Neural cell (in vitro differentiated cells): ENCODE results near the gene PLCH1. TPM values are rescaled to one million over a fixed set of nuclear protein-coding genes. Genes with fewer than 3 reads are reported as not detected.

Experiments
- H2AFZ ChIP-seq: fragments of 200-600, 300-800 bp; sonication (generic), shearing (Covaris generic); 2 replicates; pipeline ENCODE4 v1.6.0; 2014; ENCODE audit warnings: low read depth, mild to moderate bottlenecking, antibody characterized with exemption, low read length, moderate library complexity
- H3F3A ChIP-seq: fragments of 200-600 bp; shearing (Covaris generic); 2 replicates; pipeline ENCODE4 v1.6.1; 2016; ENCODE audit warnings: mild to moderate bottlenecking, moderate library complexity, mixed read lengths, antibody characterized with exemption, low read length; ENCODE audit not compliant: insufficient read depth, poor library complexity, severe bottlenecking
- H3K27ac ChIP-seq: fragments of 200-600, 300-800 bp; sonication (generic), shearing (Covaris generic); 2 replicates; pipeline ENCODE4 v1.5.1; 2014; ENCODE audit warnings: mild to moderate bottlenecking, low read length, moderate library complexity
- H3K27me3 ChIP-seq: fragments of 300-800, 200-600 bp; sonication (generic), shearing (Covaris generic); 2 replicates; pipeline ENCODE4 v1.6.0; 2014; ENCODE audit warnings: mild to moderate bottlenecking, low read depth, low read length, moderate library complexity; ENCODE audit not compliant: insufficient read depth
- H3K36me3 ChIP-seq: fragments of 300-800, 200-600 bp; sonication (generic), shearing (Covaris generic); 2 replicates; pipeline ENCODE4 v1.5.1; 2014; ENCODE audit warnings: mild to moderate bottlenecking, antibody characterized with exemption, low read length, moderate library complexity; ENCODE audit not compliant: insufficient read depth
- H3K4me2 ChIP-seq: fragments of 300-800, 200-600 bp; sonication (generic), shearing (Covaris generic); 2 replicates; pipeline ENCODE4 v1.6.0; 2014; ENCODE audit warnings: mild to moderate bottlenecking, low read length
- H3K4me3 ChIP-seq: fragments of 300-800, 200-600 bp; sonication (generic), shearing (Covaris generic); 2 replicates; pipeline ENCODE4 v1.5.1; 2014; ENCODE audit warnings: mild to moderate bottlenecking, low read length, moderate library complexity
- H3K79me2 ChIP-seq: fragments of 200-600 bp; shearing (Covaris generic); replicated peaks from 2 replicates; pipeline ENCODE4 v1.6.0; 2014; ENCODE audit warnings: mild to moderate bottlenecking, low read length, moderate library complexity; ENCODE audit not compliant: insufficient read depth
- H3K9ac ChIP-seq: fragments of 300-800, 200-600 bp; sonication (generic), shearing (Covaris generic); 2 replicates; pipeline ENCODE4 v1.6.1; 2016; ENCODE audit warnings: mild to moderate bottlenecking, low read length, mixed read lengths
- H3K9me2 ChIP-seq: fragments of 200-600 bp; shearing (Covaris generic); 2 replicates; pipeline ENCODE4 v1.6.1; 2016; ENCODE audit warnings: mild to moderate bottlenecking, low read length, mixed read lengths; ENCODE audit not compliant: insufficient read depth
- H3K9me3 ChIP-seq: fragments of 200-600, 300-800 bp; sonication (generic), shearing (Covaris generic); 2 replicates; pipeline ENCODE4 v1.6.1; 2016; ENCODE audit warnings: mild to moderate bottlenecking, mixed run types, low read length, moderate library complexity, mixed read lengths
- H4K20me1 ChIP-seq: fragments of 200-600 bp; shearing (Covaris generic); 2 replicates; pipeline ENCODE4 v1.6.1; 2016; ENCODE audit warnings: mild to moderate bottlenecking, mixed run types; ENCODE audit not compliant: insufficient read depth
- EP300 ChIP-seq: fragments of 450-650 bp; conservative IDR thresholded peaks from 2 replicates; pipeline ENCODE4 v1.6.1; 2014; ENCODE audit warnings: antibody characterized with exemption, mild to moderate bottlenecking, moderate library complexity; ENCODE audit not compliant: poor library complexity, severe bottlenecking
- EZH2 ChIP-seq: fragments of 200-600, 300-800 bp; shearing (Covaris generic), sonication (generic); IDR thresholded peaks from 2 replicates; pipeline ENCODE4 v1.6.1; 2014; ENCODE audit warnings: antibody characterized with exemption, low read length, borderline replicate concordance, mild to moderate bottlenecking; ENCODE audit not compliant: insufficient read depth, poor library complexity, severe bottlenecking
- MXI1 ChIP-seq: fragments of 450-650 bp; conservative IDR thresholded peaks from 2 replicates; pipeline ENCODE4 v1.6.1; 2014; ENCODE audit warnings: antibody characterized with exemption, mild to moderate bottlenecking; ENCODE audit not compliant: poor library complexity, severe bottlenecking
- POLR2AphosphoS5 ChIP-seq: IDR thresholded peaks from 2 replicates; pipeline ENCODE4 v1.6.1; 2012
- RAD21 ChIP-seq: fragments of 450-650 bp; conservative IDR thresholded peaks from 2 replicates; pipeline ENCODE4 v1.6.1; 2014; ENCODE audit warnings: antibody characterized with exemption, mild to moderate bottlenecking, moderate library complexity
- SMC3 ChIP-seq: fragments of 450-650 bp; conservative IDR thresholded peaks from 2 replicates; pipeline ENCODE4 v1.6.1; 2014; ENCODE audit warnings: antibody characterized with exemption, mild to moderate bottlenecking, moderate library complexity; ENCODE audit not compliant: poor library complexity
- TAF1 ChIP-seq: IDR thresholded peaks from 2 replicates; pipeline ENCODE4 v1.6.1; 2012; ENCODE audit warnings: low read depth
- polyA plus RNA-seq: library from polyadenylated mRNA; depleted of rRNA; stranded (reverse); fragments of >200 nt; gene quantifications from 2 replicates; pipeline ENCODE4 v1.2.3, GENCODE V29; 2014
- TF ChIP-seq, protein P1 (sequence below): IDR thresholded peaks from 2 replicates; pipeline ENCODE4 v1.6.1; 2012; ENCODE audit warnings: borderline replicate concordance
- TF ChIP-seq, protein P2 (sequence below): fragments of 450-650 bp; IDR thresholded peaks from 2 replicates; pipeline ENCODE4 v1.5.1; 2014; ENCODE audit warnings: antibody characterized with exemption, mild to moderate bottlenecking, moderate library complexity; ENCODE audit not compliant: poor library complexity, severe bottlenecking

The PLCH1 gene
- polyA plus RNA-seq, 1 donor from 2014 or later = 13.5 TPM

DNA sequence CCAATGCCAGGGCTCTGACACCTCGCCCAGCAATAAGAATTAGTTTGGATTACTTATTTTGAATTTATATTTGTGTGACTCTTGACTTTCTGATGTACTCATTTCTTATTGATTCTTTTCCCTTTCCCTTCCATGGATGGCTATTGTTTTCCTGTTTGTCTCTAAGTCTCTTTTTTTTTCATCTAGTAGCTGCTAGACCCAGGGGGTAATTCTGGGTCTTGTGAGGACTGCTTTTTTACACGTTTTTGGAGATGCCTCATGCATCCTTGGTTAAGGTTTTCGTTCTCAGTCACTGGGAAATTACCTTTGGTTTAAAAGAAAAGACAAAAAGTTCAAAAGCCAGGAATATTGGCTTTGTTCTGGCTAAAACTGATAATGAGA, 381.2 kb downstream of the PLCH1 start:
- H3K9ac ChIP-seq = peak overlapping the region; percentile 15
- H4K20me1 ChIP-seq = no peaks in the 10 kb centered on the region
- peak overlapping the region; percentile 43 for H3K4me3 ChIP-seq
- peak overlapping the region; percentile 28 for H3K4me2 ChIP-seq
- H2AFZ ChIP-seq = no peak overlapping the region
- H3K79me2 ChIP-seq = no peaks in the 10 kb centered on the region
- H3K27ac ChIP-seq = peak overlapping the region; percentile 68
- H3K27me3 ChIP-seq = no peaks in the 10 kb centered on the region
- no peaks in the 10 kb centered on the region for H3F3A ChIP-seq
- no peaks in the 10 kb centered on the region for H3K36me3 ChIP-seq
- TF ChIP-seq EP300 (no peak), MXI1 (no peak), POLR2AphosphoS5 (no peak), SMC3 (no peak), TAF1 (no peak), RAD21 (no peak), EZH2 (no peak)
- TF ChIP-seq, protein P1, sequence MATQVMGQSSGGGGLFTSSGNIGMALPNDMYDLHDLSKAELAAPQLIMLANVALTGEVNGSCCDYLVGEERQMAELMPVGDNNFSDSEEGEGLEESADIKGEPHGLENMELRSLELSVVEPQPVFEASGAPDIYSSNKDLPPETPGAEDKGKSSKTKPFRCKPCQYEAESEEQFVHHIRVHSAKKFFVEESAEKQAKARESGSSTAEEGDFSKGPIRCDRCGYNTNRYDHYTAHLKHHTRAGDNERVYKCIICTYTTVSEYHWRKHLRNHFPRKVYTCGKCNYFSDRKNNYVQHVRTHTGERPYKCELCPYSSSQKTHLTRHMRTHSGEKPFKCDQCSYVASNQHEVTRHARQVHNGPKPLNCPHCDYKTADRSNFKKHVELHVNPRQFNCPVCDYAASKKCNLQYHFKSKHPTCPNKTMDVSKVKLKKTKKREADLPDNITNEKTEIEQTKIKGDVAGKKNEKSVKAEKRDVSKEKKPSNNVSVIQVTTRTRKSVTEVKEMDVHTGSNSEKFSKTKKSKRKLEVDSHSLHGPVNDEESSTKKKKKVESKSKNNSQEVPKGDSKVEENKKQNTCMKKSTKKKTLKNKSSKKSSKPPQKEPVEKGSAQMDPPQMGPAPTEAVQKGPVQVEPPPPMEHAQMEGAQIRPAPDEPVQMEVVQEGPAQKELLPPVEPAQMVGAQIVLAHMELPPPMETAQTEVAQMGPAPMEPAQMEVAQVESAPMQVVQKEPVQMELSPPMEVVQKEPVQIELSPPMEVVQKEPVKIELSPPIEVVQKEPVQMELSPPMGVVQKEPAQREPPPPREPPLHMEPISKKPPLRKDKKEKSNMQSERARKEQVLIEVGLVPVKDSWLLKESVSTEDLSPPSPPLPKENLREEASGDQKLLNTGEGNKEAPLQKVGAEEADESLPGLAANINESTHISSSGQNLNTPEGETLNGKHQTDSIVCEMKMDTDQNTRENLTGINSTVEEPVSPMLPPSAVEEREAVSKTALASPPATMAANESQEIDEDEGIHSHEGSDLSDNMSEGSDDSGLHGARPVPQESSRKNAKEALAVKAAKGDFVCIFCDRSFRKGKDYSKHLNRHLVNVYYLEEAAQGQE = no peak
- TF ChIP-seq, protein P2, sequence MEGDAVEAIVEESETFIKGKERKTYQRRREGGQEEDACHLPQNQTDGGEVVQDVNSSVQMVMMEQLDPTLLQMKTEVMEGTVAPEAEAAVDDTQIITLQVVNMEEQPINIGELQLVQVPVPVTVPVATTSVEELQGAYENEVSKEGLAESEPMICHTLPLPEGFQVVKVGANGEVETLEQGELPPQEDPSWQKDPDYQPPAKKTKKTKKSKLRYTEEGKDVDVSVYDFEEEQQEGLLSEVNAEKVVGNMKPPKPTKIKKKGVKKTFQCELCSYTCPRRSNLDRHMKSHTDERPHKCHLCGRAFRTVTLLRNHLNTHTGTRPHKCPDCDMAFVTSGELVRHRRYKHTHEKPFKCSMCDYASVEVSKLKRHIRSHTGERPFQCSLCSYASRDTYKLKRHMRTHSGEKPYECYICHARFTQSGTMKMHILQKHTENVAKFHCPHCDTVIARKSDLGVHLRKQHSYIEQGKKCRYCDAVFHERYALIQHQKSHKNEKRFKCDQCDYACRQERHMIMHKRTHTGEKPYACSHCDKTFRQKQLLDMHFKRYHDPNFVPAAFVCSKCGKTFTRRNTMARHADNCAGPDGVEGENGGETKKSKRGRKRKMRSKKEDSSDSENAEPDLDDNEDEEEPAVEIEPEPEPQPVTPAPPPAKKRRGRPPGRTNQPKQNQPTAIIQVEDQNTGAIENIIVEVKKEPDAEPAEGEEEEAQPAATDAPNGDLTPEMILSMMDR = no peak
- no peaks in the 10 kb centered on the region for H3K9me3 ChIP-seq
- no peaks in the 10 kb centered on the region for H3K9me2 ChIP-seq

DNA sequence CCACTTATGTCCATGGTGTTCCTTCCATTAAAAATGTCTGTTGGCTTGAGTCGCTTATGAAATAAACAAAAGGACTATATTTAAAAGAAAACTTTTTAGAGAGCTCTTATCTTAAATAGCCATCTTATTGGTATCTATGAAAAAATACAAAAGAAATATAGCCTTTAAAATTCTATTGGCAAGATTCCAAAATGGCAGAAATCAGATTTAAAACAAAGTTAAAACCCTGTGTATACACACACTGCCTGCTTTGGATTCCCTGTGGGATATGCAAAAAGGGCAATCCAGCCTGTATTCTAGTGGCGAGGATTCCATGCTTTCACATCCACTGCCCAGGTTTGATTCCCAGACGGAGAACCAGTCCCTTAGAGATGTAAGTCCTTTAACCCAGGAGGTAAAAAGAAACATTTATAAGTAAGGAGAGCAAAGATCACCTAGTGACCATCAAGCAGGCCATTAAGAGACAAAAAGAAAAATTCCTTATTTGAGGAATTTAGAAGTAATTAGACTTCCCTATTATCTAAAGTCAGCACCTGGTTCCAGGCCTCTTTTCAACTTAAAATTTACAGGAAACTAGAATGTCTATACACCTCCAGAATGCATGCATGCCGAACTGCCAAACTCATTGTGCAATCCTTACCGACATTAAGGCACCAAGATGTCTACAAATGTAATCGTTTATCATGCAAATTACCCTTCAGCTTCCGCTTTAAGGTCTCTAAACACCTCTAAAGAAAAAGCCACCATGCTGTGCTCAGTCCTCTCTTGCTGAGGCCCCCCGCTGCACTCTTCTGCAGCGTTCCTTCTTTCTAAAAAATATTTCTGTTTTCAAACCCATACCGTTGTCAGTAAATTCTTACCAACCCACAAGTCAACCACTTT, 381.8 kb downstream of the PLCH1 start:
- TF ChIP-seq EP300 (peak; percentile 43), SMC3 (no peak)
- Histone ChIP-seq H3K9me2 (no peaks in the 10 kb centered on the region), H3K27ac (peak overlapping the region; percentile 68), H3K4me3 (peak overlapping the region; percentile 43), H3K27me3 (no peaks in the 10 kb centered on the region), H3K36me3 (no peaks in the 10 kb centered on the region), H2AFZ (no peak overlapping the region), H3K9ac (peak overlapping the region; percentile 15), H3K4me2 (peak overlapping the region; percentile 28), H4K20me1 (no peaks in the 10 kb centered on the region), H3F3A (no peaks in the 10 kb centered on the region), H3K79me2 (no peaks in the 10 kb centered on the region), H3K9me3 (no peaks in the 10 kb centered on the region)
